K562 (cell line): Measurements from ENCODE around the gene PIAS3. TPM values are rescaled to one million over a fixed set of nuclear protein-coding genes. Genes with fewer than 3 reads are reported as not detected.
A peak's percentile ranks its signal among the peaks of the same experiment; 100 is the strongest.

ENCODE experiments used
- ETV1 ChIP-seq: fragments of 450-650 bp; conservative IDR thresholded peaks from 2 replicates; pipeline ENCODE4 v1.6.1; 2016; ENCODE audit warnings: missing genetic modification characterization, control low read depth, low read depth, missing compliant biosample characterization
- FUS ChIP-seq: fragments of 200-400 bp; formaldehyde crosslinking; optimal IDR thresholded peaks from 2 replicates; pipeline ENCODE3; 2017; ENCODE audit warnings: low read depth, low read length
- HMG20B ChIP-seq: fragments of 250-450 bp; sonication (Bioruptor Pico); IDR thresholded peaks from 2 replicates; pipeline ENCODE4 v1.5.0; 2021; ENCODE audit warnings: mild to moderate bottlenecking
- JUND ChIP-seq, 2 experiments: IDR thresholded peaks; 2 replicates in 1 of 2; 3 replicates in 1 of 2; pipeline ENCODE4 v1.6.1; 2011; ENCODE audit warnings: borderline replicate concordance in 2 of 2, low read depth in 2 of 2, low read length in 2 of 2, improper control_type of control experiment in 1 of 2, missing biosample characterization in 1 of 2, missing genetic modification characterization in 1 of 2, missing genetic modification reagents in 1 of 2
- MIER1 ChIP-seq: fragments of 450-650 bp; IDR thresholded peaks from 2 replicates; pipeline ENCODE4 v1.6.1; 2016; ENCODE audit warnings: antibody characterized with exemption, mild to moderate bottlenecking, low read depth
- NFIC ChIP-seq: fragments of 450-650 bp; IDR thresholded peaks from 2 replicates; pipeline ENCODE4 v1.6.1; 2017; ENCODE audit warnings: mild to moderate bottlenecking, inconsistent platforms
- PRMT5 ChIP-seq: sonication (generic); formaldehyde crosslinking; IDR thresholded peaks from 2 replicates; pipeline ENCODE4 v1.5.0; 2020; ENCODE audit warnings: missing genetic modification reagents
- XRCC5 ChIP-seq: fragments of 200-400 bp; formaldehyde crosslinking; IDR thresholded peaks from 2 replicates; pipeline ENCODE4 v1.6.1; 2017; ENCODE audit warnings: low read depth, mild to moderate bottlenecking, low read length
- ZNF146 ChIP-seq: IDR thresholded peaks from one replicate; pipeline ENCODE4 v1.6.1; 2018; ENCODE audit warnings: missing compliant biosample characterization; ENCODE audit not compliant: unreplicated experiment
- ZNF408 ChIP-seq: fragments of 250-450 bp; sonication (Bioruptor Pico); IDR thresholded peaks from 2 replicates; pipeline ENCODE4 v1.4.0; 2020; ENCODE audit warnings: low read depth, mild to moderate bottlenecking, moderate library complexity
- polyA plus RNA-seq, 8 experiments: library from polyadenylated mRNA; depleted of rRNA in 4 of 8; stranded (reverse) in 5 of 8; unstranded in 3 of 8; fragments of >200 nt; fragmentation: Nextera tagmentation in 2 of 8; fragmentation: Illumina TruSeq in 1 of 8; extraction: Ambion mirVana in 2 of 8; extraction: Trizol in 1 of 8; gene quantifications; 2 replicates each; pipeline versions ENCODE4 v1.2.1 to v1.2.3, GENCODE V29; 2011 to 2014; ENCODE audit warnings: inconsistent platforms in 1 of 8, missing spikeins in 1 of 8
- total RNA-seq, 7 experiments: library from RNA; depleted of rRNA in 6 of 7; stranded (reverse); fragments of >200 nt in 6 of 7; fragmentation: Illumina TruSeq in 2 of 7; extraction: Trizol in 2 of 7; gene quantifications; 2 replicates each; pipeline versions ENCODE4 v1.2.1 to v1.2.3, GENCODE V29; 2011 to 2021; ENCODE audit warnings: low replicate concordance in 1 of 7
- TF ChIP-seq, protein P1 (sequence below), 2 experiments: fragments of 450-650 bp; formaldehyde crosslinking in 1 of 2; IDR thresholded peaks; 2 replicates each; pipeline versions ENCODE4 v1.4.0 to v1.6.1; 2014 to 2020; ENCODE audit warnings: mild to moderate bottlenecking in 2 of 2, borderline replicate concordance in 1 of 2, low read depth in 1 of 2
- TF ChIP-seq, protein P2 (sequence below): fragments of 250-450 bp; sonication (Bioruptor Pico); IDR thresholded peaks from 2 replicates; pipeline ENCODE4 v1.5.0; 2021; ENCODE audit warnings: mild to moderate bottlenecking, borderline replicate concordance

PIAS3 gene
- total and polyA plus RNA-seq, 9 of the 15 experiments (the other 6 are each of a cell fraction or from before 2014, with no cell fraction given), result 1.1 to 25.6 (median 7.9) TPM

DNA sequence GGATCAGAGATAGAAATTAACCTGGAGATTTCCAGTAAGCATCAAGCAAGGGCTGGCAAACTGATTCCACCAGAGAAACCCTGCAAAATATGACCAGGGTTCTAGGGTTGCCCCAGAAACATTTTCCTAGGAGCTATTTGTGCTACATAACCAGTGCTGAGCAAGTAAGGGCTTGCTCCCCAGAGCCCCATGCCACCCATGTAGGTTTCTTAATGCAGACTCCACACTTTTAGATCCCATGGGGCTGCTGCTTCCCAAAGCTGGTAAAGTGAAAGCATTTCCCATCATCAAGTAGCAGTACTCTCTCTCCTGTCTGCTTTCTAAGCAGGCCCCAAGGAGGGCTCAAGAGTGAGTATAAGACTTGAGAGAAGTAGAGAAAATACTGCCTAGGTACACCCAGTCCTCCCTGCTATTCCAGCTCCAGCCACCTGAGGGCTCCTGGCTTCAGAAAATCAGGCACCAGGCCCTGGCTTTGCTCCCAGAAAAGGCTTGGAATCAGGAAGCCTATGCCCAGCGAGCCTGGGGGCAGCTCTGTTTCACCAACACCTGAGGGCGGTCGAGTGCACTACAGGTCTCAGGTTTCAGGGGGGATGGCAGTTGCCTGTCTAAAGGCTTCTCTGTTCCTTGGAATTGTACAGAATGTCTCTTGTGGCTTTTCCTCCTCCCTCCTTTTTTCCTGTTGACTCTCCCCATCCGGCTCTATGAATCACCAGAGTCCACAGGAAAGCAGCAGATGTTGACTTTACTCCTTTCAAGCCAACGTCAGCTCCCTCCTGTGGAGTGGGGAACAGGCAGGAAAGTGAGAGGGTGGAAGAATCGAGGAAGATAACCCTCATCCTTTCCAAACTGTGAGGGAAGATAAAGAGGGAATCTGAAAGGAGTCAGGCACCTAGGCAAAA, 33.0 kb upstream of the PIAS3 start (continued):
- TF ChIP-seq, protein P1, sequence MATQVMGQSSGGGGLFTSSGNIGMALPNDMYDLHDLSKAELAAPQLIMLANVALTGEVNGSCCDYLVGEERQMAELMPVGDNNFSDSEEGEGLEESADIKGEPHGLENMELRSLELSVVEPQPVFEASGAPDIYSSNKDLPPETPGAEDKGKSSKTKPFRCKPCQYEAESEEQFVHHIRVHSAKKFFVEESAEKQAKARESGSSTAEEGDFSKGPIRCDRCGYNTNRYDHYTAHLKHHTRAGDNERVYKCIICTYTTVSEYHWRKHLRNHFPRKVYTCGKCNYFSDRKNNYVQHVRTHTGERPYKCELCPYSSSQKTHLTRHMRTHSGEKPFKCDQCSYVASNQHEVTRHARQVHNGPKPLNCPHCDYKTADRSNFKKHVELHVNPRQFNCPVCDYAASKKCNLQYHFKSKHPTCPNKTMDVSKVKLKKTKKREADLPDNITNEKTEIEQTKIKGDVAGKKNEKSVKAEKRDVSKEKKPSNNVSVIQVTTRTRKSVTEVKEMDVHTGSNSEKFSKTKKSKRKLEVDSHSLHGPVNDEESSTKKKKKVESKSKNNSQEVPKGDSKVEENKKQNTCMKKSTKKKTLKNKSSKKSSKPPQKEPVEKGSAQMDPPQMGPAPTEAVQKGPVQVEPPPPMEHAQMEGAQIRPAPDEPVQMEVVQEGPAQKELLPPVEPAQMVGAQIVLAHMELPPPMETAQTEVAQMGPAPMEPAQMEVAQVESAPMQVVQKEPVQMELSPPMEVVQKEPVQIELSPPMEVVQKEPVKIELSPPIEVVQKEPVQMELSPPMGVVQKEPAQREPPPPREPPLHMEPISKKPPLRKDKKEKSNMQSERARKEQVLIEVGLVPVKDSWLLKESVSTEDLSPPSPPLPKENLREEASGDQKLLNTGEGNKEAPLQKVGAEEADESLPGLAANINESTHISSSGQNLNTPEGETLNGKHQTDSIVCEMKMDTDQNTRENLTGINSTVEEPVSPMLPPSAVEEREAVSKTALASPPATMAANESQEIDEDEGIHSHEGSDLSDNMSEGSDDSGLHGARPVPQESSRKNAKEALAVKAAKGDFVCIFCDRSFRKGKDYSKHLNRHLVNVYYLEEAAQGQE (IDR thresholded peaks at IDR 0.05; ENCODE audit: borderline replicate concordance), result peak; percentile 91
- TF ChIP-seq, protein P1 (CRISPR knock-in tag; IDR thresholded peaks at IDR 0.05; ENCODE audit: low read depth), result no peak
- TF ChIP-seq ZNF146 (no peak), MIER1 (no peak), JUND (IDR thresholded peaks at IDR 0.05; ENCODE audit: borderline replicate concordance, low read depth, low read length) (no peak; the same call in none of the 2 replicates), JUND (tag; IDR thresholded peaks at IDR 0.05; ENCODE audit: borderline replicate concordance, low read depth, low read length) (peak; percentile 55; the same call in 2 of the 3 replicates), FUS (no peak), HMG20B (no peak), NFIC (peak; percentile 89), ZNF408 (CRISPR knock-in tag) (no peak), ETV1 (tag) (peak; percentile 67), XRCC5 (0 out of 2 replicates have a peak, but pooled peaks have one; percentile 52), PRMT5 (CRISPR knock-in tag) (no peak)
- TF ChIP-seq, protein P2, sequence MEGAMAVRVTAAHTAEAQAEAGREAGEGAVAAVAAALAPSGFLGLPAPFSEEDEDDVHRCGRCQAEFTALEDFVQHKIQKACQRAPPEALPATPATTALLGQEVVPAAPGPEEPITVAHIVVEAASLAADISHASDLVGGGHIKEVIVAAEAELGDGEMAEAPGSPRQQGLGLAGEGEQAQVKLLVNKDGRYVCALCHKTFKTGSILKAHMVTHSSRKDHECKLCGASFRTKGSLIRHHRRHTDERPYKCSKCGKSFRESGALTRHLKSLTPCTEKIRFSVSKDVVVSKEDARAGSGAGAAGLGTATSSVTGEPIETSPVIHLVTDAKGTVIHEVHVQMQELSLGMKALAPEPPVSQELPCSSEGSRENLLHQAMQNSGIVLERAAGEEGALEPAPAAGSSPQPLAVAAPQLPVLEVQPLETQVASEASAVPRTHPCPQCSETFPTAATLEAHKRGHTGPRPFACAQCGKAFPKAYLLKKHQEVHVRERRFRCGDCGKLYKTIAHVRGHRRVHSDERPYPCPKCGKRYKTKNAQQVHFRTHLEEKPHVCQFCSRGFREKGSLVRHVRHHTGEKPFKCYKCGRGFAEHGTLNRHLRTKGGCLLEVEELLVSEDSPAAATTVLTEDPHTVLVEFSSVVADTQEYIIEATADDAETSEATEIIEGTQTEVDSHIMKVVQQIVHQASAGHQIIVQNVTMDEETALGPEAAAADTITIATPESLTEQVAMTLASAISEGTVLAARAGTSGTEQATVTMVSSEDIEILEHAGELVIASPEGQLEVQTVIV (CRISPR knock-in tag), result no peak
